Stimulated activated memory B cell treated with anti-CD40 and anti-IgM and Interleukin-4, amounts not matched to agents 10 μg/mL and 1 μg/mL and 100 μg/mL, for 72 hours (primary cell): ENCODE results near the gene LRIG1.
A peak's percentile ranks its signal among the peaks of the same experiment; 100 is the strongest.

ENCODE experiments used
- ATAC-seq: fragments of 150-1000 bp; cut with Tn5 transposase; 2 replicates; pipeline ENCODE4 v1.10.0; 2021
- H3K27ac Mint-ChIP-seq: one replicate; pipeline ENCODE4 v1.8.0; 2022; ENCODE audit warnings: mild to moderate bottlenecking, mixed read lengths
- H3K27me3 Mint-ChIP-seq: one replicate; pipeline ENCODE4 v1.8.0; 2022; ENCODE audit warnings: mixed read lengths
- H3K36me3 Mint-ChIP-seq: one replicate; pipeline ENCODE4 v1.8.0; 2022; ENCODE audit warnings: mixed read lengths
- H3K4me1 Mint-ChIP-seq: one replicate; pipeline ENCODE4 v1.8.0; 2022; ENCODE audit warnings: mixed read lengths
- H3K4me3 Mint-ChIP-seq: one replicate; pipeline ENCODE4 v1.8.0; 2022; ENCODE audit warnings: mild to moderate bottlenecking, moderate library complexity, mixed read lengths
- H3K9me3 Mint-ChIP-seq: one replicate; pipeline ENCODE4 v1.8.0; 2022; ENCODE audit warnings: mixed read lengths

The LRIG1 gene

DNA sequence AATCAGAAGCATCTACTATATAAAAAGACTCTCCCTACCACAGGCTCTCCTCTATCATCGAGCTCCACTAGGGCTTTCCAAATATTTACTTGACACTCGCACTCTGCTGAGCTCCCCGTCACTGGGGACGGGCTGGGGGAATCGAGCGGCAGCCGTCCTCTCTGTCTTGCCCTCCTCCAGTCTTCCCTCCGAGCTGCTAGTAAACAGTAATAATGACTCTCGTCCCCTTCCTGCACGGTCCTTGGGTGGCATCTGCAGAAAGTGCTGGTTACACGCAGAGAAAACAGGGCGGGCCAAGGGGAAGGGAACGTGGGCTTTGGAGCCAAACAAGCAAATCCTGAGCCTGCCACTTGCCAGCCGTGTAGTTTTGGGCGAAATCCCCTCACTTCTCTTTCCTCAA, 96.6 kb downstream of the LRIG1 start:
- ATAC-seq = no peak
- H3K4me3 Mint-ChIP-seq = no peak overlapping the region

DNA sequence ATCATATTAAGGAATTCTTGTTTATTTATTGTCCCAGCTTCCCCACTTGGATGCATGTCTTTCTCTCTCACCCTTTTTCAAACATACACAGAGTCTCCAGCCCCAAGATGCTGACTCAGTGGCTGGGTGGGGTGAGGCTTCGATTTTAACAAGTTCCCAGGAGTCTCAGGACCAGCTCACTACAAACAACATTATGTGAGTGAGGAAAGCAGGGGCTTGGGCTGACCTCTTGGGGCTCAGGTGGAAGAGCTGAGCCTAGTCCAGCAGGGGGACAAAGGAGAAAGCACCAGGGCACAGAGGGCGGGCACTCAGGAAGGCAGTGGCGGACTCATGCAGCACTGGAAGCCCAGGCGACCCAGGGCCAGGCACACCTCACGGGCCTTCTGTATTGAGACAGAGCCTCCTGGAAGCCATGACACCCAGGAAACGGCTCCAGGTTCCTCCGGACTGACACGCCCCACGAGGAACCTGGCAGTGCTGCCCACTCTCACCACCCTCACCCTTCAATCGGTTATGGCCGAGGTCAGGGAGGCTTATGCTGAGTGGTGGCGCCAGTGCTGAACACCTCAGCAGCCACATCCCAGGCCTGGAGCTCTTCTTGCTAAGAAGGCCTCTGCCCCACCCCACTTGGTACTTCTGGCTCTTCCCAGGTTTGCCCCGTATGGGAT, 97.4 kb downstream of the LRIG1 start:
- Mint-ChIP-seq H3K36me3 (no peaks in the 10 kb centered on the region), H3K4me1 (peaks cover 5% of the 10 kb centered on the region), H3K4me3 (no peak overlapping the region), H3K9me3 (no peaks in the 10 kb centered on the region), H3K27me3 (no peaks in the 10 kb centered on the region), H3K27ac (no peak overlapping the region)
- no peak for ATAC-seq

More for the DNA sequence above, 96.6 kb downstream of the LRIG1 start:
- peaks cover 5% of the 10 kb centered on the region for H3K4me1 Mint-ChIP-seq
- H3K27ac Mint-ChIP-seq = no peak overlapping the region
- no peaks in the 10 kb centered on the region for H3K27me3 Mint-ChIP-seq
- no peaks in the 10 kb centered on the region for H3K36me3 Mint-ChIP-seq
- no peaks in the 10 kb centered on the region for H3K9me3 Mint-ChIP-seq

DNA sequence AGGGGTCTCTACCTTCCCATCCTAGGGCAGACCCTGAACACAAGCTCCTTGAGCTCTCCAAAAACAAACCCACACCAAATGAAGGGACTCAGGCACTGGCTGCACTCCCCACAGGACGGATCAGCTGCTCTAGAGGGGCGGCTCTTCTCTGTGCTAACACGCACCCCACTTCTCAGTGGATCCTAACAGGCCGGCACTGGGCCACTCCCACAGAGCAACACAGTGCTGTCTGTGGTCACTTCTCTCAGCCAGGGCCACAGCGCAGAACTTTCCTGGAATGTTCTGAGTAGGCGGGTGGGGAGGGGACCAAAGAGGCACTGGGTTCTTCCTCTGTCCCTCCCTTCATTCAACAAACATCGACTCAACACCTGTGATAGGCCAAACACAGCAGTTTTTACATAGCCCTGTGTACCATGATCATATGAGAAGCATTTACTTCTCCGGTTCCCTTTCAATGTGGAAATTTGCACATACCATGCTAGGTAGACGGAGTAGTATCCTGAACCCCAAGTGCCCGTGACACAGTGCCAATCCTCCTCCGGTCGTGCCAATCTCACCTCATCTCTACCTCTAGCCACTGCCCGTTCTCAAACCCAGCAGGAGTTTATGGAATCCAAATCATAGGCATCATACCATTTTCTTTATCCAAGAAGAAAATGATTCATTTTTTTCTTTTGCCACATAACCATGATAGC, 98.1 kb downstream of the LRIG1 start:
- Mint-ChIP-seq H3K36me3 (no peaks in the 10 kb centered on the region), H3K4me3 (no peak overlapping the region), H3K27ac (no peak overlapping the region), H3K27me3 (no peaks in the 10 kb centered on the region), H3K4me1 (peaks cover 1% of the 10 kb centered on the region), H3K9me3 (no peaks in the 10 kb centered on the region)
- ATAC-seq = no peak

DNA sequence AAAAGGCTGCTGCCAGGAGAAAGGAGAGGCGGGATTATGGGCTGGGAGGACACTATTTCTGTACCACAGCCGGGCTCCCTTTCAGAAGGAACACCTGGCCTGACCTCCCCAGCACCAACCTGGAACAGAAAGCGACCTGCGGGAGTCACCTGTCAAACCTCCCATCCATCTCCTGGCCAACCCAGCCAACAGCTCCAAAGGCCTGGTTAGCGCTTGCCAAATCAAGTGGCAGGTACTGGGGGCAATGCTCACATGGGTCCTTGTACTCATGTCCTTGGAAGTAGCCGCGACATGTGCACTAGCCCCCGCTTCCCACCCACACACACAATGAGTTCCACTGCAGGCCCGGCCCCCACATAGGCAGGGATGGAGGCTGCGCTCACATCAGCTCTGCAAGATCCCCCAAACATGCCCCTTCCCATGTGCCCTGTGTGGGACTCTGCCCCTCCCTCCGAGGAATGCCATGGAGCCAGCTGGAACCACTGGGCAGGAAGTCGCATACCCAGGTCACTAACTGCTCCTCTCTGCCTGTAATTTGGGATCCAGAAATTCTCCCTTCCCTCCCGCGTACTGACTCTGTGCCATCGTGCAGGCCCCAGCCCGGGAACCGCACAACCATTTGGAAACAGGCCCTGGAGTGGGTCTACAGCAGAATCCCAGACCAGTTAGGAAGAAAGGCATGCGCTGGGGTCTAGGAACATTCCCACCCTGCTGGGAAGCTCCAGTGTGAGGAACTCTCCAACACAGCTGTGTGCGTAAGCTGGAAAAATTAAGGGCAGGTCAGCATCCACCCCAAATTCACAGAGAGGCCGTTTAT, 98.9 kb downstream of the LRIG1 start:
- no peak for ATAC-seq
- no peaks in the 10 kb centered on the region for H3K36me3 Mint-ChIP-seq
- H3K27me3 Mint-ChIP-seq = no peaks in the 10 kb centered on the region
- H3K4me3 Mint-ChIP-seq = no peak overlapping the region
- no peaks in the 10 kb centered on the region for H3K4me1 Mint-ChIP-seq
- H3K27ac Mint-ChIP-seq = no peak overlapping the region
- no peaks in the 10 kb centered on the region for H3K9me3 Mint-ChIP-seq

DNA sequence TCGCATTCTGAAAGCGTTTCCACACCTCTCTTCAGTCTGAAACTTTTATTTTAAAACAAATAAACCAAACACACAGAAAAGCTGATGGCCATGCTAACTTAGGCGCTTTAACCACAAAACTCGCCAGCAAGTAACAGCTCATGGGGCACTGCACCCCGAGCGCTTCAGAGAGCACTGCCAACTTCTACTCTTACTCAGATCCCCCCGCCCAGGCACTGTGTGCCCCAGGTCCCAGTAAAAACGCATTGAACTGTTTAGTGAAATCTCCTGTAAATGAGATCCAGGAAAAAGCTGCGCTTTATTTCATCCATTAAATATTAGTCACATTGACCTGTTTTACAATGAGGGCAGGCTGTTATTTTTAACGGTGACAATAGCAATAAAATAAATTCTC, 99.7 kb downstream of the LRIG1 start:
- no peaks in the 10 kb centered on the region for H3K36me3 Mint-ChIP-seq
- H3K4me1 Mint-ChIP-seq = no peaks in the 10 kb centered on the region
- no peaks in the 10 kb centered on the region for H3K9me3 Mint-ChIP-seq
- H3K27me3 Mint-ChIP-seq = no peaks in the 10 kb centered on the region
- H3K27ac Mint-ChIP-seq = no peak overlapping the region
- H3K4me3 Mint-ChIP-seq = no peak overlapping the region
- no peak for ATAC-seq

DNA sequence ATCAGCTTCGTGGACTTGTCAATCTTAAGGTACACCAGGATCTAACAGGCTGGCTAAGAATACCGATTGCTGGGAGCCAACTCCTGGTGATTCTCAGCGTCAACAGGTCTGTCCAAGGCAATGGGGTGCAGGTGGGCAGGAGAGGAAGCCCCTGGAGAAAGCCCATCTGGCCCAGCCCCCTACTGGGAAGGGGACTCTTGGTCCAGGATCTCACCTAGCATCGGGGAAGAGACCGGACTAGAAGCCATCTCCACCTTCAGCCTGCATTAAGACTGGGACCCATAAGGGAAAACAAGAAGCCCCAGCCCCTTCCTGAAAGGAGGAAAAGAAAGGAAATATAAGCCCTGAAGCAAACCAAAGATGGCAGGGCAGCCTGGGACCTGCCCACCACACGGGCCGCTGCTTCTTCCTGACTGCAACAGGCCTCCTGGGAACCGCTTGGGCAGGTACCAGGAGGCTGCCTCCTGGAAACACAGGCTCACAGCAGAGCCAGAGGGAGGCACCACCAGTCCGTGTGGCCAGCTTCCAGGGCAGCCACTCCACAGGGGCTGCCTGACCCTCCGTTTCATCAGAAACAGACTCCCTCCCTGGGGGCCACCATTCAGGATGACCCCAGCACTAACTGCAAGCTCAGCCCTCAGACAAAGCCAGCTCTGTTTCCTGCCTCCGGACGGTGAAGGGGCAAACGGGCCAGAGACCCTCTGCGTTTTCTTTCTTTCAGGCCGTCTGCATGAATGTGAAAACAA, 100.2 kb downstream of the LRIG1 start:
- H3K27ac Mint-ChIP-seq = no peak overlapping the region
- H3K36me3 Mint-ChIP-seq = no peaks in the 10 kb centered on the region
- no peaks in the 10 kb centered on the region for H3K27me3 Mint-ChIP-seq
- H3K4me1 Mint-ChIP-seq = no peaks in the 10 kb centered on the region
- no peak overlapping the region for H3K4me3 Mint-ChIP-seq
- ATAC-seq = no peak
- H3K9me3 Mint-ChIP-seq = no peaks in the 10 kb centered on the region

DNA sequence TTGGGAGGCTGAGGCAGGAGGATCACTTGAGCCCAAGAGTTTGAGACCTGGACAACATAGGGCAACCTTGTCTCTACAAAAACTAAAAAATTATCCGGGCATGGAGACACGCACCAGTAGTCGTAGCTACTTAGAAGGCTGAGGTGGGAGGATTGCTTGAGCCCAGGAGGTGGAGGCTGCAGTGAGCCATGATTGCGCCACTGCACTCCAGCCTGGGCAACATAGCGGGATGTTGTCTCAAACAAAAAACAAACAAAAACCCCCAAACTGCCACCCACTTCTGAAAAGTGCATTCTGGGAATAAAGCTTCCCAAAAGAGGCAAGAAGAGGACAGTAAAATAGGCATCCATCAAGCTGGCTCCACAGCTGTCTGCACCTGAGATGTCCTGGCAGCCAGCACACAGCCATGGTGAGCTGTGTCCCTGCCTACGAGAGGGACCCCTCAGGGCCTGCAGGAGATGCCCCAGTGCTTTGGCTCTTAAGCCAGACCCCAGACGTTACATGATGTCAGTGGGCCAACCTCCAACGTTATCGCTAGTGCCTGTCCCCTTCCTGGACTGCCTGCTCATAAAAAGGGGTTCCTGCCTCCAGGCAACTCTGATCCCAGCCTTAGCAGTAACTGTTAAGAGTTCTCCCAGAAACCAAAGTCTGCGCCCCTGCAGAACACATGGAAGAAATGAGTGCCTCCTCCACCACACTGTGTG, 101.1 kb downstream of the LRIG1 start:
- no peak for ATAC-seq
- Mint-ChIP-seq H3K9me3 (no peaks in the 10 kb centered on the region), H3K4me1 (peaks cover under 1% of the 10 kb centered on the region), H3K4me3 (no peak overlapping the region), H3K27me3 (no peaks in the 10 kb centered on the region), H3K27ac (no peak overlapping the region), H3K36me3 (no peaks in the 10 kb centered on the region)

DNA sequence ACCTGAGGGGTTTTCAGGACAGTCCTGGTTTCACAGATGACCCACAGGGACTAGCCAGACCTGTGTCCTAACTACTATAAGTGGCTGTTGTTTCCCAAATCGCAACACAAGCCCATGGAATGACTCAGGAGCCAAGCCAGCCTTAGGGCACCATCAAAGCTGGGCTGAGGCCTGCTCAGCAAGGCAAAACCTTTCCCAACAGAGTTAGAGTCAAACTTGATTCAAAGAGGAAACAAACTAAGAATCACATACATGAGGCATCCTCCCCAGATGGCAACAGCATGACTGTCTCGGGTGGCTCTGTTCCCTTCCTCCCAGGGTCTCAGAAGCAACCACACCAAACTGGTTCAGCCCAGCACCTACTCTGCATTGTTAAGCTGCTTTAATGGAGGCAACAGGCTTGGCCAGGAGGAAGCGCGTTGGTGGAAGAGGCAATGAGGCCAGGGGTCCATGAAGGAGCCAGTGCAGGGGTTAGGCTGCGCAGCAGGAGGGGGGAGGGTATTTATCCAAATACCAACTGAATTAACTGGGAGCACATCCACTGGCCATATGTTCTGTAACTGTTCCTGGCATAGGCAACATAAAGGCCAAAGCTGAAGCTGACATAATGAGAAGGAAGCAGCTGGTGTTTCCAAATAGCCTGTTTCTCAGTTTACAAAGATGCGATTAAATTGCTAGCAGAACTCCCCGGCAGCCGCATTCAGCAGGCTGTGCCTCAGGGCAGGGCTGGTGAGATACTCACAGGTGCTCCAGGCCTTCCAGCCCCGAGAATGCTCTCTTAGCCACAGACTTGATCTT, 102.4 kb downstream of the LRIG1 start:
- ATAC-seq = no peak
- no peaks in the 10 kb centered on the region for H3K27me3 Mint-ChIP-seq
- H3K27ac Mint-ChIP-seq = no peak overlapping the region
- peaks cover 13% of the 10 kb centered on the region for H3K4me1 Mint-ChIP-seq
- H3K9me3 Mint-ChIP-seq = no peaks in the 10 kb centered on the region
- no peaks in the 10 kb centered on the region for H3K36me3 Mint-ChIP-seq
- no peak overlapping the region for H3K4me3 Mint-ChIP-seq

DNA sequence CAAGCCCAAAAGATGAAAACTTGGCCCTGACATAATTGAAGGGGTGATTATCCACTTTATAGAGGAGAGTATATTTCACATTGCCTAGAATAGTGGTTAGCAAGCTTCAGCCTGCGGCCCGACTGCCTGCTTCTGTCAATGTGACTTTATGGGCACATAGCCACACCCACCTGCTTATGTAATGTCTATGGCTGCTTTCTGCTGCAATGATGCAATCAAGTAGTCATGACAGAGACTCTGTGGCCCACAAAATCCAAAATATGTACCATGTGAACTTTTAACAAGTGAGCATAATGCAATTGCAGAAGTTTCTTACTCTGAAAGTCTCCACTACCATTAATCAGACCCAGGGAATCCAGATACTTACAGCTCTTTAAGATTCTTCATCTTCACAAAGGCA, 103.1 kb downstream of the LRIG1 start:
- H3K4me3 Mint-ChIP-seq = no peak overlapping the region
- no peaks in the 10 kb centered on the region for H3K27me3 Mint-ChIP-seq
- H3K9me3 Mint-ChIP-seq = no peaks in the 10 kb centered on the region
- no peaks in the 10 kb centered on the region for H3K36me3 Mint-ChIP-seq
- no peak for ATAC-seq
- peaks cover 20% of the 10 kb centered on the region for H3K4me1 Mint-ChIP-seq
- no peak overlapping the region for H3K27ac Mint-ChIP-seq

DNA sequence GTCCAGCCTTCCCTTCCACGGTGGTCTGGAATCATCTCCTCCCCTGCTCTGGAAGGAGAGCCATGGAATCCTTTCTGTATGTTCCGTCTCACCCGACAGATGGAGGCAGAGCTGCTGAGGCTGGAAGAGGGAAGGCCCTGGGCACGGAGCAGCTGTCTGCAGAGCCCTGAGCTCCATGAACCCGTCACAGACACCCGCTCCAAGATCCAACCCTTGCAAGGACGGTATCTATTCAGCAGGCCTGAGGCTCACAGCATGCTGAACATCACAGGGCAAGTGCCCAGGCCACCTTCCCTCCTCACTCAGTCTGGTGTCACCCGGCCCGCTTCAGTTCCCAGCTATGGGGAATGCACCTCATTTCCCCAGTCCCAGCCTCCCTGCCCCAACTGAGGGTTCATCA, 103.9 kb downstream of the LRIG1 start:
- Mint-ChIP-seq H3K4me3 (no peak overlapping the region), H3K27me3 (no peaks in the 10 kb centered on the region), H3K36me3 (no peaks in the 10 kb centered on the region), H3K27ac (no peak overlapping the region), H3K4me1 (peaks cover 29% of the 10 kb centered on the region), H3K9me3 (no peaks in the 10 kb centered on the region)
- no peak for ATAC-seq

DNA sequence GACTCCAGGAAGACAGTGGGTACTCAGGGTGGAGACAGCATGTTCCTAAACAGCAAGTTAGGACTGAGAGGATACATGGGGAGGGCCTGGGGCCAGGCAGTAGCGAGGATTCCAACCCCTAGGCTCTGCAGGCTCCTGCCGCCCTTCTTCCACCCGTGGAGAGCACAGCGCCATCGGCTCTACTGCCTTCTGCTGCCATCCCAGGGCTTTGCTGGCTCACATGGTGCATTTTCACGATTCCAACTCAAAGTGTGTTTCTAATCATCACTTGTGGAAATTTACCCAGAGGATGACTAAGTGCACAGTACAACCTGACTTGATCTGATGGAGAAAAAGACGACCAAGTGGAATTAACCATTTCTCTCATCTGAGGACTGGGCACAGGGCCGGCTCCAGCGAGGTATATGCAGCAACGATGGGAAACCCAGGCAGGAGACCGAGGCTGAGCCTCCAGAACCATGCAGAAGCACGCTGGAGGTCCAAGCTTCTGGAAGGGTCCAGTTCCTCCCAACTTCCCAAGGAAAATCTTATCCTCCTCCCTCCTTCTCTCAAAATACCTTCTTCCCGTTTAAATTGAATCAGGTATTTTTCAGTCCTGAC, 104.6 kb downstream of the LRIG1 start:
- peaks cover 34% of the 10 kb centered on the region for H3K4me1 Mint-ChIP-seq
- ATAC-seq = no peak
- H3K4me3 Mint-ChIP-seq = no peak overlapping the region
- no peaks in the 10 kb centered on the region for H3K27me3 Mint-ChIP-seq
- H3K36me3 Mint-ChIP-seq = no peaks in the 10 kb centered on the region
- H3K9me3 Mint-ChIP-seq = no peaks in the 10 kb centered on the region
- H3K27ac Mint-ChIP-seq = no peak overlapping the region

DNA sequence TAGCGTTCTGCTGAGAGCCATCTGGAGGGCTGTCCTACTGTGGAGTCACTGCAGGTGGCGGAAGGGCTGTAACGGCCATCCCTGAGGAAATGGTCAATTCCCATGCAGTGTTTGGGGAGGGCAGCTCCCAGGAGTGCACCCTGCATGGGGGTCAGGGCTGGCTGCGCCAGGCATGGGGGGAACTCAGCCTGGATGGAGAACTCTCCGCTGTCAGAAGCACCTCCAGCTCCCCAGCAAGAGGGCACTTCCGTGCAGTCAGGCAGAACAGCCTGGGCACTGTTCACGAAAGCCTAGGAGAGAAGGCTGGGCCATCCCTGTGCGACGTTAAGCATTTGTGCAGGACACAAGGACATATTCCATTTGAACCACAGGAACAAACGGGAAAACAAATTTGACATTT, 105.2 kb downstream of the LRIG1 start:
- Mint-ChIP-seq H3K9me3 (no peaks in the 10 kb centered on the region), H3K27ac (peak overlapping the region; percentile 73), H3K4me3 (no peak overlapping the region), H3K27me3 (no peaks in the 10 kb centered on the region), H3K4me1 (peaks cover 34% of the 10 kb centered on the region), H3K36me3 (no peaks in the 10 kb centered on the region)
- ATAC-seq = no peak

DNA sequence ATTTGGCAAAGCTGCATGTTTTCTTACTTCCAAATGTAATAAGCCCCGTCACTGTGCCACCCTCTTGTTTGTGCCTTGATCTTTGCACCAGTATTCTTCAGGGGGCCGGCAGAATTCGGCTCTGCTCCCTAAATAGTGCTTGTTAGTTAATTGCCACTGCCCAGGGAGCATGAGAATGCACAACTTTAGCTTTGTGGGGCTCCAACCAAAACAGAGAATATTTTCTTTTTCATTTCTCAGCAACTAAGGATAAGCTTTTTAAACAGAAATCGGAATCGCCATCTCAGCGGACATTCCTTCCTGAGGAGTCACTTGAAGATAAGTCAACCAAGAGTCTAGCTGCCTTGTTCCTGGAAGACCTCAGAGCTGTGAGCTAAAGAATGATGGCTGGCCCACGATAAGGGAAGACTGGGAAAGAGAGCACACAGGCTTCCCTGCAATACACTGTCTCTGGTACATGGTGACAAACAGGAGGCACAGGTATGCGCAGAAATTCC, 106.0 kb downstream of the LRIG1 start:
- no peaks in the 10 kb centered on the region for H3K27me3 Mint-ChIP-seq
- H3K36me3 Mint-ChIP-seq = no peaks in the 10 kb centered on the region
- H3K4me3 Mint-ChIP-seq = no peak overlapping the region
- ATAC-seq = no peak
- H3K27ac Mint-ChIP-seq = peak overlapping the region; percentile 73
- H3K4me1 Mint-ChIP-seq = peaks cover 42% of the 10 kb centered on the region
- no peaks in the 10 kb centered on the region for H3K9me3 Mint-ChIP-seq
